ENCODE measurements around the gene CCDC12. TPM values are rescaled to one million over a fixed set of nuclear protein-coding genes. Genes with fewer than 3 reads are reported as not detected.

The CCDC12 gene
- total and polyA plus RNA-seq, 2 donors (not counting 1 experiment from before 2014, with no cell fraction given), result 84.0 to 97.3 TPM

DNA sequence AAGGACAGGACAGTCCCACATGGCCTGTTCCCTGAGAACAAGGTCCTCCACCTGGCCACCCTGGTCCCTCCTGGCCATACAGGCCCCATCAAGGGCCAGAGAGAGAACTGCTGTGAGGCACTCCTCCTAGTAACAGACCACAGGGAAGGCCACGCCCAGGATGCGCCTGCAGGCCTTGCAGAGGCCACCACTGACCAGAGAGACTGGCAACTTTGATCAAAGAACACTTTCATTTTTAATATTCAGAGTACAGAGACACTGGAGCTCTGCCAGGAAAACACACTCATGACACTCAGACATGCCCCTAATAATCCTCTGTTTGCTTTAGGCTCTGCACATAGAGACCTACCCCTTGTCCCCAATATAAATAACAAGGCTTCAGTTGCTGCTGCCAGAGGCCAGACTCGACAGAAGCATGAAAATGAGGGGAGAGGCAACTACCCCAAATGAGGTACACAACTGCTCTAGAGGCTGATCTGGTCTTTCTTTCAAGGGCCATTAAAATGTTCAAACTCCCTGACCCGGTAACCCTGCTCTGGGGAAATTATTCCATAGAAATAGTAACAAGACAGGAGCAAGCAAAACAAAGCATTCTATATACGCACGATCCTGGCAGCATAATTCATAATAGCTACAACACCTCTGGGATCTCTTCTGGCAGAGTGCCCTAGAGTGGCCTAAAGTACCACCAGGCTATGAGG, 44.8 kb downstream of the CCDC12 start:
- intact Hi-C loops (cut with micrococcal nuclease), result loop anchor here (2.0 kb wide), 1 partner anchor 21 kb away; no protein-coding TSS in a partner anchor
- H3K27ac ChIP-seq (ENCODE audit: low read length in 2 of 2), result peak overlapping the region; percentile 85 to 92
- peaks cover 1 to 28% of the 10 kb centered on the region in 2 experiments for H3K36me3 ChIP-seq (replicated peaks in 1 of 2; ENCODE audit: control extremely low read depth in 1 of 2, control insufficient read depth in 1 of 2, extremely low read depth in 1 of 2, insufficient read depth in 2 of 2, low read length in 1 of 2)
- H3K9me3 ChIP-seq (ENCODE audit: control extremely low read depth in 1 of 3, control insufficient read depth in 2 of 3, insufficient read depth in 1 of 3, low read length in 2 of 3), result peaks cover 2 to 9% (median 7%) of the 10 kb centered on the region in 3 donors
- WGBS (ENCODE audit: insufficient coverage), result 42% methylated on average over 4 of the region's 6 CpGs
- H3K4me1 Mint-ChIP-seq, result peaks cover 88% of the 10 kb centered on the region
- ChIA-PET POLR2A (interaction anchor here (1.0 to 1.5 kb wide), 2 partner anchors 42 to 48 kb away, joined by 4 to 9 read pairs; partner anchors contain the start of gene NBEAL2), CTCF (interaction anchor here (1.0 to 13.6 kb wide), 5 partner anchors 10 to 63 kb away, joined by 3 to 146 read pairs (median 3); partner anchors contain the start of gene NBEAL2)
- peaks cover 72% of the 10 kb centered on the region for H3K79me2 ChIP-seq (ENCODE audit: control insufficient read depth, insufficient read depth, low read length)
- peak overlapping the region; percentile 76 for H3K4me3 Mint-ChIP-seq
- no peaks in the 10 kb centered on the region for H3K27me3 ChIP-seq (replicated peaks in 1 of 4; ENCODE audit: control extremely low read depth in 1 of 4, control insufficient read depth in 3 of 4, insufficient read depth in 4 of 4, low read length in 3 of 4)
- no peaks in the 10 kb centered on the region for H3K27me3 Mint-ChIP-seq
- H4K20me1 ChIP-seq (ENCODE audit: control insufficient read depth, insufficient read depth, low read length, poor library complexity, severe bottlenecking), result peaks cover 19% of the 10 kb centered on the region
- no peak overlapping the region for H2AFZ ChIP-seq (ENCODE audit: insufficient read depth, low read depth, low read length, poor library complexity, severe bottlenecking)
- DNase-seq, result no peak
- peak overlapping the region; percentile 94 for H3K27ac Mint-ChIP-seq
- peak overlapping the region in 1 of 5 experiments; percentile 28 for H3K4me3 ChIP-seq (ENCODE audit: control extremely low read depth in 1 of 5, extremely low read depth in 1 of 5, insufficient read depth in 1 of 5, low read depth in 2 of 5, low read length in 4 of 5)
- H3K4me1 ChIP-seq (ENCODE audit: control insufficient read depth in 2 of 2, insufficient read depth in 2 of 2, low read length in 2 of 2), result peaks cover 76 to 96% of the 10 kb centered on the region in 2 donors
- H3K9ac ChIP-seq (ENCODE audit: low read length), result peak overlapping the region; percentile 37
- ATAC-seq (ENCODE audit: low read depth), result no peak
- peak overlapping the region; percentile 68 for H3K4me2 ChIP-seq (replicated peaks; ENCODE audit: low read depth, low read length, poor library complexity, severe bottlenecking)
- no peak for TF ChIP-seq EZH2 (IDR thresholded peaks at IDR 0.05; ENCODE audit: borderline replicate concordance, insufficient read depth, low read depth, low read length, poor library complexity, severe bottlenecking)
- TF ChIP-seq, protein P1, sequence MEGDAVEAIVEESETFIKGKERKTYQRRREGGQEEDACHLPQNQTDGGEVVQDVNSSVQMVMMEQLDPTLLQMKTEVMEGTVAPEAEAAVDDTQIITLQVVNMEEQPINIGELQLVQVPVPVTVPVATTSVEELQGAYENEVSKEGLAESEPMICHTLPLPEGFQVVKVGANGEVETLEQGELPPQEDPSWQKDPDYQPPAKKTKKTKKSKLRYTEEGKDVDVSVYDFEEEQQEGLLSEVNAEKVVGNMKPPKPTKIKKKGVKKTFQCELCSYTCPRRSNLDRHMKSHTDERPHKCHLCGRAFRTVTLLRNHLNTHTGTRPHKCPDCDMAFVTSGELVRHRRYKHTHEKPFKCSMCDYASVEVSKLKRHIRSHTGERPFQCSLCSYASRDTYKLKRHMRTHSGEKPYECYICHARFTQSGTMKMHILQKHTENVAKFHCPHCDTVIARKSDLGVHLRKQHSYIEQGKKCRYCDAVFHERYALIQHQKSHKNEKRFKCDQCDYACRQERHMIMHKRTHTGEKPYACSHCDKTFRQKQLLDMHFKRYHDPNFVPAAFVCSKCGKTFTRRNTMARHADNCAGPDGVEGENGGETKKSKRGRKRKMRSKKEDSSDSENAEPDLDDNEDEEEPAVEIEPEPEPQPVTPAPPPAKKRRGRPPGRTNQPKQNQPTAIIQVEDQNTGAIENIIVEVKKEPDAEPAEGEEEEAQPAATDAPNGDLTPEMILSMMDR (IDR thresholded peaks at IDR 0.05), result no peak
- peaks cover 3% of the 10 kb centered on the region for H3K9me3 Mint-ChIP-seq (ENCODE audit: insufficient read depth)

Data from B cell (primary cell).